SK-N-SH (cell line): ENCODE measurements around the gene CDK15. TPM values are rescaled to one million over a fixed set of nuclear protein-coding genes. Genes with fewer than 3 reads are reported as not detected.
A peak's percentile ranks its signal among the peaks of the same experiment; 100 is the strongest.

Experiments
- CTCF ChIA-PET: fragments of 300-600, 350-600 bp; formaldehyde crosslinking; extraction: SDS; loops from one replicate; lab custom pipeline; 2021; lab: Yijun Ruan, JAX
- POLR2A ChIA-PET: fragments of 350-600 bp; sonication (Branson Sonifier 250); formaldehyde crosslinking; extraction: SDS; loops from one replicate; lab custom pipeline; 2020; ENCODE audit warnings: antibody characterized with exemption, inconsistent platforms; lab: Yijun Ruan, JAX
- DNase-seq: peaks from one replicate; pipeline ENCODE4 v3.0.0; 2012
- H2AFZ ChIP-seq: fragments of 200-600 bp; sonication (generic); 2 replicates; pipeline ENCODE4 v1.8.1; 2016; ENCODE audit warnings: antibody characterized with exemption, mild to moderate bottlenecking, low read depth
- H3F3A ChIP-seq: fragments of 200-600 bp; sonication (generic); replicated peaks from 2 replicates; pipeline ENCODE3; 2016; ENCODE audit warnings: antibody characterized with exemption, mild to moderate bottlenecking; ENCODE audit not compliant: insufficient read depth
- H3K27ac ChIP-seq, 2 experiments: fragments of 200-500 bp in 1 of 2; fragments of 200-600 bp in 1 of 2; sonication (Bioruptor generic) in 1 of 2; sonication (generic), shearing (Covaris generic) in 1 of 2; 2 replicates each; pipeline versions ENCODE4 v1.5.1 to v1.6.1; 2014 to 2016; ENCODE audit warnings: low read depth in 2 of 2, inconsistent platforms in 1 of 2, low read length in 1 of 2, mild to moderate bottlenecking in 1 of 2, mixed read lengths in 1 of 2
- H3K27me3 ChIP-seq: fragments of 200-600 bp; sonication (generic), shearing (Covaris generic); 2 replicates; pipeline ENCODE4 v1.6.1; 2016; ENCODE audit warnings: mixed run types; ENCODE audit not compliant: insufficient read depth
- H3K36me3 ChIP-seq, 2 experiments: fragments of 200-500 bp in 1 of 2; fragments of 200-600 bp in 1 of 2; sonication (Bioruptor generic) in 1 of 2; sonication (generic) in 1 of 2; replicated peaks in 1 of 2; 2 replicates each; pipeline versions ENCODE3 to v1.5.1; 2014 to 2016; ENCODE audit warnings: low read length in 1 of 2, mild to moderate bottlenecking in 1 of 2; ENCODE audit not compliant: insufficient read depth in 2 of 2, control insufficient read depth in 1 of 2
- H3K4me1 ChIP-seq, 2 experiments: fragments of 200-500 bp in 1 of 2; fragments of 200-600 bp in 1 of 2; sonication (Bioruptor generic) in 1 of 2; sonication (generic), shearing (Covaris generic) in 1 of 2; 2 replicates each; pipeline versions ENCODE4 v1.5.1 to v1.6.1; 2014 to 2016; ENCODE audit warnings: low read depth in 1 of 2, low read length in 1 of 2, mixed run types in 1 of 2; ENCODE audit not compliant: insufficient read depth in 2 of 2, control insufficient read depth in 1 of 2
- H3K4me2 ChIP-seq: fragments of 200-600 bp; sonication (generic), shearing (Covaris generic); 2 replicates; pipeline ENCODE4 v1.6.1; 2017; ENCODE audit warnings: mixed run types
- H3K4me3 ChIP-seq, 2 experiments: fragments of 200-500 bp in 1 of 2; fragments of 200-600 bp in 1 of 2; sonication (Bioruptor generic) in 1 of 2; sonication (generic), shearing (Covaris generic) in 1 of 2; 2 replicates each; pipeline versions ENCODE4 v1.5.1 to v1.8.1; 2014 to 2016; ENCODE audit warnings: low read depth in 2 of 2, inconsistent platforms in 1 of 2, low read length in 1 of 2, mild to moderate bottlenecking in 1 of 2, mixed read lengths in 1 of 2, moderate library complexity in 1 of 2
- H3K79me2 ChIP-seq: fragments of 200-600 bp; sonication (generic); 2 replicates; pipeline ENCODE4 v1.8.1; 2017; ENCODE audit warnings: mild to moderate bottlenecking; ENCODE audit not compliant: insufficient read depth
- H3K9ac ChIP-seq: fragments of 200-600 bp; sonication (generic); 2 replicates; pipeline ENCODE4 v1.6.1; 2017; ENCODE audit warnings: mixed run types
- H3K9me2 ChIP-seq: fragments of 200-600 bp; sonication (generic); 2 replicates; pipeline ENCODE4 v1.6.1; 2017; ENCODE audit warnings: mixed run types
- H3K9me3 ChIP-seq: fragments of 200-600 bp; sonication (generic); 2 replicates; pipeline ENCODE4 v1.6.1; 2017; ENCODE audit warnings: mixed run types, mild to moderate bottlenecking, moderate library complexity
- H4K20me1 ChIP-seq: fragments of 200-600 bp; sonication (generic); 2 replicates; pipeline ENCODE4 v1.6.1; 2017; ENCODE audit warnings: mild to moderate bottlenecking, mixed run types; ENCODE audit not compliant: insufficient read depth
- CHD2 ChIP-seq: fragments of 150-350 bp; IDR thresholded peaks from 2 replicates; pipeline ENCODE4 v1.6.1; 2018; ENCODE audit warnings: low read length; ENCODE audit not compliant: partially characterized antibody
- ELF1 ChIP-seq: IDR thresholded peaks from 2 replicates; pipeline ENCODE4 v1.4.0; 2012
- EP300 ChIP-seq, 2 experiments: IDR thresholded peaks; 2 replicates each; pipeline versions ENCODE4 v1.4.0 to v1.6.1; 2012; ENCODE audit warnings: borderline replicate concordance in 1 of 2, low read depth in 1 of 2, low read length in 1 of 2
- EZH2phosphoT487 ChIP-seq: fragments of 200-600 bp; sonication (generic); IDR thresholded peaks from 2 replicates; pipeline ENCODE4 v1.6.1; 2017; ENCODE audit warnings: low read depth, mixed run types, mild to moderate bottlenecking, antibody characterized with exemption, moderate library complexity, borderline replicate concordance
- FOSL2 ChIP-seq: IDR thresholded peaks from 2 replicates; pipeline ENCODE4 v1.4.0; 2012; ENCODE audit warnings: low read depth, mild to moderate bottlenecking, moderate library complexity, borderline replicate concordance
- FOXM1 ChIP-seq: IDR thresholded peaks from 2 replicates; pipeline ENCODE4 v1.4.0; 2012; ENCODE audit warnings: low read depth, mild to moderate bottlenecking
- JUND ChIP-seq: IDR thresholded peaks from 2 replicates; pipeline ENCODE4 v1.4.0; 2012
- MXI1 ChIP-seq: IDR thresholded peaks from 2 replicates; pipeline ENCODE4 v1.6.1; 2012; ENCODE audit warnings: mild to moderate bottlenecking, low read depth, low read length, improper control_type of control experiment
- POLR2AphosphoS5 ChIP-seq: IDR thresholded peaks from 2 replicates; pipeline ENCODE4 v1.6.1; 2012; ENCODE audit warnings: low read depth, low read length
- RAD21 ChIP-seq: IDR thresholded peaks from 2 replicates; pipeline ENCODE4 v1.6.1; 2012; ENCODE audit warnings: mild to moderate bottlenecking, low read length
- RCOR1 ChIP-seq: fragments of 150-350 bp; IDR thresholded peaks from 2 replicates; pipeline ENCODE4 v1.6.1; 2017; ENCODE audit warnings: antibody characterized with exemption, low read length
- SIN3A ChIP-seq: IDR thresholded peaks from 2 replicates; pipeline ENCODE4 v1.6.1; 2012; ENCODE audit warnings: low read depth, mild to moderate bottlenecking, low read length, moderate library complexity, borderline replicate concordance
- SMC3 ChIP-seq: IDR thresholded peaks from 2 replicates; pipeline ENCODE4 v1.6.1; 2012; ENCODE audit warnings: low read depth, low read length, improper control_type of control experiment
- TEAD4 ChIP-seq: IDR thresholded peaks from 2 replicates; pipeline ENCODE4 v1.4.0; 2012; ENCODE audit warnings: mild to moderate bottlenecking, borderline replicate concordance; ENCODE audit not compliant: insufficient read depth
- YY1 ChIP-seq: IDR thresholded peaks from 2 replicates; pipeline ENCODE4 v1.4.0; 2012; ENCODE audit warnings: low read depth, mild to moderate bottlenecking
- WGBS: methylation state at CpG from one replicate; pipeline ENCODE4 v1.1.6; 2017; ENCODE audit warnings: low lambda C conversion rate; 5-methylcytosine and 5-hydroxymethylcytosine counted together
- polyA plus RNA-seq, 3 experiments: library from polyadenylated mRNA; depleted of rRNA; stranded (reverse); fragments of >200 nt; gene quantifications; 2 replicates each; pipeline ENCODE4 v1.2.3, GENCODE V29; 2012
- TF ChIP-seq, protein P1 (sequence below): IDR thresholded peaks from 2 replicates; pipeline ENCODE4 v1.4.0; 2012; ENCODE audit warnings: low read depth
- TF ChIP-seq, protein P2 (sequence below): IDR thresholded peaks from 2 replicates; pipeline ENCODE4 v1.4.0; 2012; ENCODE audit warnings: low read depth, borderline replicate concordance
- TF ChIP-seq, protein P3 (sequence below): IDR thresholded peaks from 2 replicates; pipeline ENCODE4; 2012
- TF ChIP-seq, protein P4 (sequence below): fragments of 150-350 bp; IDR thresholded peaks from 2 replicates; pipeline ENCODE4 v1.6.1; 2016; ENCODE audit warnings: mild to moderate bottlenecking, low read depth, low read length
- TF ChIP-seq, protein P5 (sequence below): IDR thresholded peaks from 2 replicates; pipeline ENCODE4 v1.6.1; 2012; ENCODE audit warnings: mild to moderate bottlenecking, low read depth, low read length, moderate library complexity

Gene CDK15
- polyA plus RNA-seq, 1 of the 3 experiments (the other 2 are of a cell fraction): 1.8 TPM

DNA sequence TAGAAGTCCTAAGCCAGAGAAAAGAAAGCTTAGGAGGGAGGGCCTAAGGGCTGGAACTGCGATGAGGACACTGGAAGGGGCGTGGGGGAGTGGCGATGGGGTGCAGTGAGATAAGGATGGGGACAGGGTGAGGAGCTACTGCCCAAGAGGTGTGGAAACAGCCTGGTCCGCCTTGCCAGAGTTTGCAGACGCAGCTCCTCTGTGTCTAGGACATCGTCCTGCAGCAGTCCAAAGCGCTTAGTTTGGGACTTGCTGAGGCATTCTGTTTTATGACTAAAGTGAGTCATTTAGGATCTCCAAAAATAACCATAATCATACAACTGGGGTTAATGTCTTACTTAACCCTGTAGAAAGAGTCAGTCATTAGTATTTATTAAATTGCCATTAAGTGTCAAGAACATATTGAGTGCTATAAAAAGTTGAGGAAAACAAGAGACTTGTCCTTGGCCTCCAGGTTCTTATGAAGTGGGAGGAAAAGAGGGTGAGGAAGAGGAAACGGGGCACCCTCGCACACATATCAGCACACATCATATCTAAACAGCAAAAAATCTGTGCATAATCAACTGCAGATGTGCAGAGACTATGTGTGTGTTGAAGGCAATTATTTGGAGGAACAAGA lies 74.8 kb downstream of the CDK15 start (continued):
- TF ChIP-seq, protein P1, sequence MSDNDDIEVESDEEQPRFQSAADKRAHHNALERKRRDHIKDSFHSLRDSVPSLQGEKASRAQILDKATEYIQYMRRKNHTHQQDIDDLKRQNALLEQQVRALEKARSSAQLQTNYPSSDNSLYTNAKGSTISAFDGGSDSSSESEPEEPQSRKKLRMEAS: 0 out of 2 replicates have a peak, but pooled peaks have one; percentile 22
- TF ChIP-seq, protein P2, sequence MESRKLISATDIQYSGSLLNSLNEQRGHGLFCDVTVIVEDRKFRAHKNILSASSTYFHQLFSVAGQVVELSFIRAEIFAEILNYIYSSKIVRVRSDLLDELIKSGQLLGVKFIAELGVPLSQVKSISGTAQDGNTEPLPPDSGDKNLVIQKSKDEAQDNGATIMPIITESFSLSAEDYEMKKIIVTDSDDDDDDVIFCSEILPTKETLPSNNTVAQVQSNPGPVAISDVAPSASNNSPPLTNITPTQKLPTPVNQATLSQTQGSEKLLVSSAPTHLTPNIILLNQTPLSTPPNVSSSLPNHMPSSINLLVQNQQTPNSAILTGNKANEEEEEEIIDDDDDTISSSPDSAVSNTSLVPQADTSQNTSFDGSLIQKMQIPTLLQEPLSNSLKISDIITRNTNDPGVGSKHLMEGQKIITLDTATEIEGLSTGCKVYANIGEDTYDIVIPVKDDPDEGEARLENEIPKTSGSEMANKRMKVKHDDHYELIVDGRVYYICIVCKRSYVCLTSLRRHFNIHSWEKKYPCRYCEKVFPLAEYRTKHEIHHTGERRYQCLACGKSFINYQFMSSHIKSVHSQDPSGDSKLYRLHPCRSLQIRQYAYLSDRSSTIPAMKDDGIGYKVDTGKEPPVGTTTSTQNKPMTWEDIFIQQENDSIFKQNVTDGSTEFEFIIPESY: no peak
- TF ChIP-seq, protein P3, sequence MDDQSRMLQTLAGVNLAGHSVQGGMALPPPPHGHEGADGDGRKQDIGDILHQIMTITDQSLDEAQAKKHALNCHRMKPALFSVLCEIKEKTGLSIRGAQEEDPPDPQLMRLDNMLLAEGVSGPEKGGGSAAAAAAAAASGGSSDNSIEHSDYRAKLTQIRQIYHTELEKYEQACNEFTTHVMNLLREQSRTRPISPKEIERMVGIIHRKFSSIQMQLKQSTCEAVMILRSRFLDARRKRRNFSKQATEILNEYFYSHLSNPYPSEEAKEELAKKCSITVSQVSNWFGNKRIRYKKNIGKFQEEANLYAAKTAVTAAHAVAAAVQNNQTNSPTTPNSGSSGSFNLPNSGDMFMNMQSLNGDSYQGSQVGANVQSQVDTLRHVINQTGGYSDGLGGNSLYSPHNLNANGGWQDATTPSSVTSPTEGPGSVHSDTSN: no peak; the same call in 1 of the 2 replicates
- TF ChIP-seq RAD21: no peak
- no peak; the same call in 1 of the 2 replicates for TF ChIP-seq POLR2AphosphoS5
- TF ChIP-seq FOSL2: no peak; the same call in 1 of the 2 replicates
- TF ChIP-seq MXI1: no peak
- TF ChIP-seq SMC3: no peak
- peak in 1 of 2 experiments; percentile 19; a peak in 1 of 4 replicates for TF ChIP-seq EP300 (IDR thresholded peaks at IDR 0.05; ENCODE audit: borderline replicate concordance in 1 of 2, low read depth in 1 of 2, low read length in 1 of 2)
- no peak for TF ChIP-seq YY1
- TF ChIP-seq TEAD4: no peak
- 0 out of 2 replicates have a peak, but pooled peaks have one; percentile 32 for TF ChIP-seq RCOR1
- no peak for TF ChIP-seq SIN3A
- TF ChIP-seq, protein P4, sequence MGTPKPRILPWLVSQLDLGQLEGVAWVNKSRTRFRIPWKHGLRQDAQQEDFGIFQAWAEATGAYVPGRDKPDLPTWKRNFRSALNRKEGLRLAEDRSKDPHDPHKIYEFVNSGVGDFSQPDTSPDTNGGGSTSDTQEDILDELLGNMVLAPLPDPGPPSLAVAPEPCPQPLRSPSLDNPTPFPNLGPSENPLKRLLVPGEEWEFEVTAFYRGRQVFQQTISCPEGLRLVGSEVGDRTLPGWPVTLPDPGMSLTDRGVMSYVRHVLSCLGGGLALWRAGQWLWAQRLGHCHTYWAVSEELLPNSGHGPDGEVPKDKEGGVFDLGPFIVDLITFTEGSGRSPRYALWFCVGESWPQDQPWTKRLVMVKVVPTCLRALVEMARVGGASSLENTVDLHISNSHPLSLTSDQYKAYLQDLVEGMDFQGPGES: no peak
- peak; percentile 32; the same call in 1 of the 2 replicates for TF ChIP-seq JUND
- no peak for TF ChIP-seq ELF1

DNA sequence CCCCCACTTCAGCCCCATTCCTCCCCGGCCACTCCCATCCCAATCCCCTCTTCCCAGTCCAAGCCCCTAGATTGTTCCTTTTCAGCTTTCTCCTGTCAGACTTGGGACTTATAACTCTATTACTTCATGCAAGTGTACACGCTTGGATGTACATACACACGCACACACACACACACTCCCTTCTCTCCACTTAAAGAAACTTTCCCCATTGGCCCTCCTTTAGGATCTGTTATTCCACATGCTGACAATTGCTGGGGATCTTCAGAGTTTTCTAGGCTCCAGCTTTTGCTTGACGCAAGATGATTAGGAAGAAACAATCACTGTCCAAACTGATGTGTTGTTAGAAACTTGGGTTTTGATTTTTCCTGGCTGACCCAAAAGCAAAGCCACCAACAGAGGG lies 75.4 kb downstream of the CDK15 start:
- Histone ChIP-seq H3K9me3 (no peaks in the 10 kb centered on the region), H3K27me3 (no peaks in the 10 kb centered on the region), H2AFZ (no peak overlapping the region), H3K36me3 (no peaks in the 10 kb centered on the region), H3K27ac (peak overlapping the region; percentile 44 to 58), H3K9me2 (no peaks in the 10 kb centered on the region), H4K20me1 (no peaks in the 10 kb centered on the region), H3K79me2 (no peaks in the 10 kb centered on the region), H3K4me3 (no peak overlapping the region), H3K4me1 (peaks cover 43 to 45% of the 10 kb centered on the region in 2 experiments), H3K4me2 (peak overlapping the region; percentile 67; the same call in 1 of the 2 replicates), H3K9ac (no peak overlapping the region; the same call in 1 of the 2 replicates), H3F3A (peaks cover 13% of the 10 kb centered on the region)
- 89% methylated on average over 4 of the region's 4 CpGs for WGBS
- ChIA-PET POLR2A (no interaction called here), CTCF (interaction anchor here (4.3 kb wide), 1 partner anchor 21 kb away, joined by 23 read pairs; no protein-coding TSS in a partner anchor)
- DNase-seq: no peak
- TF ChIP-seq TEAD4 (no peak), EZH2phosphoT487 (no peak), FOXM1 (no peak), CHD2 (no peak)
- TF ChIP-seq, protein P2: no peak
- TF ChIP-seq, protein P5, sequence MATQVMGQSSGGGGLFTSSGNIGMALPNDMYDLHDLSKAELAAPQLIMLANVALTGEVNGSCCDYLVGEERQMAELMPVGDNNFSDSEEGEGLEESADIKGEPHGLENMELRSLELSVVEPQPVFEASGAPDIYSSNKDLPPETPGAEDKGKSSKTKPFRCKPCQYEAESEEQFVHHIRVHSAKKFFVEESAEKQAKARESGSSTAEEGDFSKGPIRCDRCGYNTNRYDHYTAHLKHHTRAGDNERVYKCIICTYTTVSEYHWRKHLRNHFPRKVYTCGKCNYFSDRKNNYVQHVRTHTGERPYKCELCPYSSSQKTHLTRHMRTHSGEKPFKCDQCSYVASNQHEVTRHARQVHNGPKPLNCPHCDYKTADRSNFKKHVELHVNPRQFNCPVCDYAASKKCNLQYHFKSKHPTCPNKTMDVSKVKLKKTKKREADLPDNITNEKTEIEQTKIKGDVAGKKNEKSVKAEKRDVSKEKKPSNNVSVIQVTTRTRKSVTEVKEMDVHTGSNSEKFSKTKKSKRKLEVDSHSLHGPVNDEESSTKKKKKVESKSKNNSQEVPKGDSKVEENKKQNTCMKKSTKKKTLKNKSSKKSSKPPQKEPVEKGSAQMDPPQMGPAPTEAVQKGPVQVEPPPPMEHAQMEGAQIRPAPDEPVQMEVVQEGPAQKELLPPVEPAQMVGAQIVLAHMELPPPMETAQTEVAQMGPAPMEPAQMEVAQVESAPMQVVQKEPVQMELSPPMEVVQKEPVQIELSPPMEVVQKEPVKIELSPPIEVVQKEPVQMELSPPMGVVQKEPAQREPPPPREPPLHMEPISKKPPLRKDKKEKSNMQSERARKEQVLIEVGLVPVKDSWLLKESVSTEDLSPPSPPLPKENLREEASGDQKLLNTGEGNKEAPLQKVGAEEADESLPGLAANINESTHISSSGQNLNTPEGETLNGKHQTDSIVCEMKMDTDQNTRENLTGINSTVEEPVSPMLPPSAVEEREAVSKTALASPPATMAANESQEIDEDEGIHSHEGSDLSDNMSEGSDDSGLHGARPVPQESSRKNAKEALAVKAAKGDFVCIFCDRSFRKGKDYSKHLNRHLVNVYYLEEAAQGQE: no peak
